ENCODE measurements around the gene SMARCB1.

SMARCB1 gene

DNA sequence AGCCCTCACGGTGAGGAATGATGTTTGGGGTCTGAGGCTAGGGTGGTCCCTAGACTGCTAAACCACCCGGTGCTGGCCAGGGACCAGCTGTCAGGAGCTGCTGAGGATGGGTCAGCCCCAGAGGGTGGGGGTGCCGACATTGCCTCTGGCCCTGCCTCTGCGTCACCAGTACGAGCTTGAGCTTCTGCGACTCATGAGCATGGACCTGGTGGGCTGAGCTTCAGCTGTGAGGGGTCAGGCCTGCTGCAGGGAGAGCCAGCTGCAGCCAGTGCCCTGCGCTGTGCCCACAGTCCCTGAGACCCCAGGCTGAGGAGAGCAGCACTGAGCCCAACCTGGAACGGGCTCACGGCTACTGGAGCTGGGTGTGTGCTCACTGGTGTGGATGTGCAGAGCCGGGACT, 45.0 kb downstream of the SMARCB1 start:
- no peak for DNase-seq (ENCODE audit: low read depth)

DNA sequence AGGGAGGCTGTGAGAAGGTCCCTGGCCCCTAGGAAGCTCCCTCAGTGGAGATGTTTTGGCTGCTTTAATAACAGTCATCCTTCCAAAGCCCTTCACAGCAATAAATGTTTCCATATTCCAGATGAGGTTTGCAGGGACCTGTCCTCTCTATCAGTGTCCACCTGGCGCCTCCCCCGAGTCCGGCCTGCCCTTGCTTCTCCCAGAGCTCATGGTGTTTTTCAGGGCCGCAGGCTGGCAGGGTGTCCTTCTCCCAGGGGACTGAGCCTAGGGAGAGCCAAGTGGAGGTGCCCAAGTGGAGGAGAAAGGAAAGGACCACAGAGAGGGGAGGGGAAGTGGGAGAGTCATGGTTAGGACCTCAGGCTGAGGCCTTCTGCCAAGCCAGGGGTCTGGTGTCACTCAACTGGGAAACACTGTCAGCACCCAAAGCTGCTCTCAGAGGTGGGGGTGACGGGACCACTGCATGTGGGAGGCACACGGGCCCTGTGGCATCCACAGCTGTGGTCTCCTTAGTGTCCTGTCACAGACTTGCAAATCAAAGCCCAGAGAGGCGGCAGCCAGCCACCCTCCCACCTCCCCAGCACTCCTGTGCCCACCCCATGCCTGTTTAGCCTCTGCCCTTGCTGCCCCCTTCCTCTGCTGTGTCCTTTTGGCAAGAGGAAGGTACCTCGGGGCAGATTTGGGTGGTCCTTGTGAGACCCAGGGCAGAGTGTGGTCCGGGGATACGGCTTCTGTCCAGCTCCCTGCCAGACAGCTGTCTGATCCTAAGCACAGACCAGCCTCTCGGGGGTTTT, 45.7 kb downstream of the SMARCB1 start:
- DNase-seq (ENCODE audit: low read depth), result no peak

DNA sequence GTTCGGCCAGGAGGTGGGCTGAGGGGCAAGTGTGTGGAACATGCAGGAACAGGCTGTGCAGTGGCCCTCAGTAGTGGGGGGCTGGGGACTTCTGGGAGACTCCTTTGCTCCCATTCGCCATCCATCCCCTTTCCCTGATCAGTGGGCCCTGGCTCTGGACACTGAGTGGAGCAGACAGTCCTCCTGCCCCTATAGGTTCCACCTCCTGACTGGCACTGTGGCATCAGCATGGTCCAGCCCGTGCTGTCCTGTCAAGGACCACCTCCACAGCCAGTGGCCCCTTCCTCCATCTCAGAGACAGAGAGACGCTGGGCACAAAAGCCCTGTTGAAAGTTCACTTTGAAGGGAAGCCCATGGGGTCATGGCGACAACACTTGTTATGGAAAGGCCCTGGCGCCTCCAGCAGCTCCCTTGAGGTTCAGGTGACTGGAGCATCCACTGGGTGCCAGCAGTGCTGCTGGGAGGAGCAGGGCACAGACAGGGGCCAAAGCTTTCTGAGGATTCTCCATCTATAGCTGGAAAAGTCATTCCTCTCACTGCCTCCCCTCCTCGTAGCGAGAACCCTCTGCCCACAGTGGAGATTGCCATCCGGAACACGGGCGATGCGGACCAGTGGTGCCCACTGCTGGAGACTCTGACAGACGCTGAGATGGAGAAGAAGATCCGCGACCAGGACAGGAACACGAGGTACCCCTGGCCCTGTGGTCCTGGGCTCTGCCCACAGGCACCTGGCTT, 46.4 kb downstream of the SMARCB1 start:
- no peak for DNase-seq (ENCODE audit: low read depth)

DNA sequence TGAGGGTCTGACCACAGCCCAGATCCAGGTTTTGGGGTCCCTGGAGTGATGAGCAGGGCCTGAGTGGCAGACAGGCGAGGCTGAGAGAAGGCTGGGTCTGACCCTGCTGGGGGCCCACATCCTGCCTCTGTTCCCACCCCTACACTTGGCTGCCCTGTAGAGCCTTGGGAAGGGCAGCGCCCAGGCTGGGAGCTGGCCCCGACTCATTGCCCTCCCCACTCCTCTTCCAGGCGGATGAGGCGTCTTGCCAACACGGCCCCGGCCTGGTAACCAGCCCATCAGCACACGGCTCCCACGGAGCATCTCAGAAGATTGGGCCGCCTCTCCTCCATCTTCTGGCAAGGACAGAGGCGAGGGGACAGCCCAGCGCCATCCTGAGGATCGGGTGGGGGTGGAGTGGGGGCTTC, 47.1 kb downstream of the SMARCB1 start:
- no peak for DNase-seq (ENCODE audit: low read depth)

DNA sequence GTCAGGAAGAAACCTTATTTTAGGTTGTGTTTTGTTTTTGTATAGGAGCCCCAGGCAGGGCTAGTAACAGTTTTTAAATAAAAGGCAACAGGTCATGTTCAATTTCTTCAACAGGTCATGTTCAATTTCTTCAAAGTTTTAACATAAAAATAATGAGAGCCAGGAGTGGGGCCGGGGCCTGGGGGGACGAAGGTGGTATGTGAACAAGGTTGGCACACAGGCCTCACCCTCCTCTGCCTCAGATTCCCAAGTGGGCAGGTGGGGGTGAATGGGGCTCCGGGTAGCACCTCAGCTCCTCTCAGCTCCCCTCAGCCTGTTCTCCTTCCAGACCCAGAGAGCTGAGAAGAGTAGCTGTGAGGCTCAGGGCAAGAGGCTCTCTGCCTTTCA, 47.6 kb downstream of the SMARCB1 start:
- DNase-seq (ENCODE audit: low read depth), result no peak

DNA sequence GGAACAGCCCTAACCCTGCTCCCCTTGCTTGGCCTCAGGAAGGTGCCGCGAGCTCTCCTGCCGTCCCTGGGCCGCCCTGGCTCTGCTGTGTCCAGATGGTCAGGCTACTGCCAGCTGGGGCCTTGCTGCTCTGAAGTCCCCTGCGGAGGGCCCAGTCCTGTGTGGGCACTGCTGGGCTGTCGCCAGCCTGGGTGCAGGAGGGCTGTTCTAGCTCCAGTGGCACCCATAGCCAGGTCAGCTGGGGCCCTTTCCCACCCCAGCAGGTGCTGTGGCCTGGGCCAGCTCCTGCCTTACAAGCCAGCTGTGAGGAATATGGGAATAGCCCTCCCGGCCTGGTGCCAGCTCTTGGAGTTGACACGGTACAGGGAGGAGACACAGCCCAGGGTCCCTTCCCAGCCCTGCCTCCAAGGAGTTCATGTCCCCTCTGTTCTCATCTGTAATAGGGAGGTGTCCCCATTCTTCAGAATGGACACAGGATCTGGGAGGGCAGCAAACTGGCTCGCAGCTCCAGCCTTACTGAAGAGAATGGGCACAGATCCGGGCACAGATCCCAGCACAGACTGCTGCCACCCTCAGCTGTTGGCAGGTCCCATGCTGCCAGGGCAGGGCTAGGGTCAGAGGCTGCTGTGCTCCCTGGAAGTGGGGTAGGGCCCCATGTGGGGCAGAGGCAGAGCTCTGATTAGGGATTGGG, 48.2 kb downstream of the SMARCB1 start:
- no peak for DNase-seq (ENCODE audit: low read depth)

DNA sequence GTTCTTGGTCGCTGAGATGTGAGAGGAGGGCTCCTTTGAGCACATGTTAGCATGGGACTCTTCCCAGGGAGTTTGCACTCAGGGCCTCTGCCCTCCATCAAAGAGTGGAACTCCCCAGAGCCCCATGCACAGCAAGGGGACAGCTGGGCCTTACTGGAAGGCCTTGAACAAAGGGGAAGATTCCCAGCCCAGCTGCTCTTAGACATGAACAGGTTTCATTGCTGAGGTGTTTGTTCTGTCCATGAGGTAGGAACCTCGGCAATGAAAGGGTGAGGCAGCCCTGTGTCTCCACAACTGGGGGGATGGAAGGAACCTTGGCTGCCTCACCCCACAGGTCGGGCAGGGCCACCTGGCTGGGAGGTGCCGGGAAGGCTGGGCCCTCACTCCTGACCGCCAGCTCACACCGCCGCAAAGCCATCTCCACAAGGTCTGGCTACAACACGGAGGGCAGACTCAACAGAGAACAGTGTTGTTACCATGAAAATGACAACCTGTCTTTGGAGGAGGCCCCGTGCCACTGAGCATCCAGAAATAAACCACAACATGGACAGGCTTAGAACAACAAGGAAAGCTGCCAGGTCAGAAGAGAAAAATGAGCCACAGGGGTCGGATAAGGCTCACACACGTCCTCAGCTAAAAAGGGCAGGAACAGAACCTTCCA, 48.8 kb downstream of the SMARCB1 start:
- no peak for DNase-seq (ENCODE audit: low read depth)

DNA sequence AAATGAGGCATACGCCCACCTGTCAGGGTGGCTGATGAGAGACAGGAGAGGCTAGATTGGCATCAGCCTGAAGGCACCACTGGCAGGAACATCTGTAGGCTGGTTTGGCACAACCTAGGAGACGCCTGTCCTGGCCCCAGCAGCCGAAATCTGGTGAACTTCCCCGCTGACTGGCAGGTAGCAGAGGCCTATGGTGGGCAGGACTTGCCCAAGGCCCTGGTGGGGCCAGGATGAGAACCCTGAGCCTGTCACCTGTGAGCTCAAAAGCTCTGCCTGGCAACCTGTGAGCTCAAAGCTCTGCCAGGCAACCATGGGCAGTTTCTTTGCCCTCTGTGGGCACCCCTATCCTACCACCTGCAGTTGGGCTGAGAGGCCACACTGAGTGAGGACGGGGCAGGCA, 49.5 kb downstream of the SMARCB1 start:
- DNase-seq (ENCODE audit: low read depth), result no peak

DNA sequence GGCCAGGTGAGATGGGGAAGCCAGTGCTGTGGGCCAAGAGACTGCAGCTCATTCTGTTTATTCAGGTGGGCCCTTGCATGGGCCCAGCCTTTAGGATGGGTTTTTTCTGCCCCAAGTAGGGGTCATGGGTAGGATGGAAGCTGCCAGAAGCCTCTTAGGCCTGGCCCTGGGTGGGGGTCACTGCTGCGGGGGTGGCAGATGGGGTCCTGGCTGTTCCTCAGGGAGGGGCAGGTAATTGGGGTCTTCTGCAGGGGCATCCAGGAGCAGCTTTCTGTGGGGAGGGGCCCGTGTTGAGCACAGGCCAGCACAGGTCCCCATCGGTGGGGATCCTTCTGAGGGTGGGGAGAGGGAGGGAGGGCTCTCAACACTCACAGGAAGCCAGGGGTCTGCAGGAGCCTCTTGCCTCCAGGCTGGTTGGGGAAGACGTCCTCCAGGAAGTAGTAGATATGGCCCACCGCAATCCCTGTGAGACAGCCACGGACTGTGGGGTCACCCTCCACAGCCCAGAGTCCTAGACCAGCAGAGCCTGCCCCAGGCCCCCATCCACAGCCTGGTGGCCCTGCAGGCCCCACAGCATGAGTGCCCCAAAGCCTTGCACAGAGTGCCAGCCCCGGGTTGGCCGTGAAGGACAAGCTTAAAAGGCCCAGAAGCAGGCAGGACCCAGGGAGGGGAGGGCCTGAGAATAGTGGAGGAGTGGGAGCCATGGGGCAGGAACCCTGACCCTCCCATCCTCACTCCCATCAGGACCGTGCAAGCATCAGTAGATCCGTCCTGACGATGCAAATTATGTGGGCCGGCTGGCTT, 50.1 kb downstream of the SMARCB1 start:
- DNase-seq (ENCODE audit: low read depth), result no peak

DNA sequence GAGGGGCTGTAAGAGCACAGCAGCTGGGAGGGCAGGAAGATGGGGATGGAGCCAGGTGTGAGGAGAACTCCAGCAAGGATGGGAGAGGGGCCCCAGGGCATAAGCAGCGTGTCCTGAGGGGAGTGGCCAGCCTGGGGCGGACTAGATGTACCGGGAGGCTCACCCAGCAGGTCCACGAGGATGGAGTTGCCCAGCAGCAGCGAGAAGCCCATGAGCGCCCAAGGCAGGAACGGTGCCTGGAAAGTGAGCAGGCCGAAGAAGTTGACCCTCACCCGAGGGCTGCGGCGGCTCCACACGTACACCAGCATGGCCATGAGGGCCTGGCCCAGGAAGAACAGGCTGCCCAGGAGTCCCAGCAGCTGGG, 50.7 kb downstream of the SMARCB1 start:
- DNase-seq (ENCODE audit: low read depth), result no peak

DNA sequence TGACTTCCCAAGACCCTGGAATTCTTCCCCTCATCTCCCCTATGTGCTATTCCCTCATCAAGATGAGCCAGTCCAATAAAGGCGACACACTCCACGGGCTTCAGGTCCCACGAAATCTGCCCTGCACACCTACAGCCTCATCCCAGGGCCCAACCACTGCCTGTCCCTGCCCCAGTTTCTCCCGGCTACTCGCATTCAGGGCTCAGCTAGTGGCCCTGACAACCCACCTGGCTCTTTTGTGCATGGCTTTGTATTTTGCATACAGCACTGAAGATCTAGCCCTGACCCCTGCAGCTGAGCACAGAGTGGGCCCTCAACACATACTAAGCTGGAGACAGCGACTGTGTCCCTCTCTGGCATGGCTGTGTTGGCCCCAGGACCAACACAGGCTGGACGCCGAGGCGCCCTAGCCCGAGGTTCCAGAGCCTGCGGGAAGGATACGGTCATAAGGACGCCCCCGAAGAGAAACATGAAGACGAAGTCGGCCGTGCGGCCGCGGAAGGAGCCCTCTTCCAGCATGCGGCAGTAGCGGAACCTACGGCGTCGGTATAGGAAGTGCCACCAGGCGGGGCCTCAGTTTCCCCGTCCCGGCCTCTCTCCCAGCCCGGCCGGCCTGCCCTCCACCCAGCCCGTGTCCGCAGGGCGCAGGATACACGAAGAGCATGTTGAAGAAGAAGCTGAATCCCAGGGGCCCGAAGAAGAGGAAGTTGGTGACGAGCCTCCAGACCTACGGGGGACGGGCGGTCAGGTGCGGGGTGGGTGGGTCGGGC, 51.3 kb downstream of the SMARCB1 start:
- DNase-seq (ENCODE audit: low read depth), result no peak

DNA sequence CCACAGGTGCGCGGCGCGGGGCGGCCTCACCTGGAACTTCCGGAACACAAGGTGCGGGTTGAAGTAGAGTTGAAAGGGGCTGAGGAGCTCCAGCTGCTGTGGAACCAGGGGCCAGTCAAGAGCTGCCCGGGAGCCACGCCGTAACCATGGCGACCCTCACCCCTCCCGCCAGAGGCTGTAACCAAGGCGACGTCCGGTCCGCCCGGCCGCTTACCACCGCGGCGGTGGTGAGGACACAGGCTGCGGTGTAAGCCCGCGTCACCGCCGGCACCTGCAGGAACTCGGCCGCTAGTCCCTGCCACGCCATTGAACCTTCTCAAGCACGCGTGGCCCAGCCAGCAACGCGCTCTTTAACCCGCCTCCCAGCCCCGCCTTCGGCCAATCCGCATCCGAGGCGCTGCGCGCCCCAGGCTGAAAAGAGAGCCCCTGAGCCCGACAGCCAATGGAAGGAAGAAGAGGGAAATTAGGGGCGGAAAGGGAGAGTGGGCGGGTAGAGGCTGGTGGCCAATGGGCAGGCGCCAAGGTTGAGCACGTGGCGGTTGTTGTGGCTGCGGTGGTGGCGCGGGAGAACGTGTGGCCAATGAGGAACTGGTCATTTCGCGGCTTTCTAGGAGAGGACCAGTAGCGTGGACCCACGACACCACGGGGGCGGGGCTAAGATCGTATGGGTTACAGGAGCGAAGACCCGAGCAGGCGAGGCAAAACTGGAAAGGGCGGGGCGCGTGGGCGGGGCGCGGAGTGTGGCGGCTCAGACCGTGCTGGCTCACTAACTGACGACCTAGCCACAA, 52.1 kb downstream of the SMARCB1 start, which contains the start of gene DERL3:
Gene DERL3, minus strand, starts transcription at position 326 of the 788 bp plus-strand sequence. Its CDS starts 19 bp downstream, at position 307.
- DNase-seq (ENCODE audit: low read depth), result peak; percentile 92

DNA sequence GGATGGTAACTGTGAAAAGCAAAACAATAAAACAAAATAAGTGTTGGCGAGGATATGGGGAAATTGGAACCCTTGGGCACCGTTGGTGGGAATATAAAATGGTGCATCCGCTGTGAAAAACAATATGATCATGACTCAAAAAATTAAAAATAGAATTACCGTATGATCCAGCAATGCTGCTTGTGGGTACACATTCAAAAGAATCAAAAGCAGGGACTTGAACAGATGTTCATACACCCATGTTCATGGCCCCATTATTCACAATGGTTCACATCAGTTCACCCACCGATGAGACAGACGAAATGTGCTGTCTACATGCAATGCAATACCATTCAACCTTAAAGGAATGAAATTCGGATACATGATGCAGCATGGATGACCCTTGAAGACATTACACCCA, 53.3 kb downstream of the SMARCB1 start:
- no peak for DNase-seq (ENCODE audit: low read depth)

DNA sequence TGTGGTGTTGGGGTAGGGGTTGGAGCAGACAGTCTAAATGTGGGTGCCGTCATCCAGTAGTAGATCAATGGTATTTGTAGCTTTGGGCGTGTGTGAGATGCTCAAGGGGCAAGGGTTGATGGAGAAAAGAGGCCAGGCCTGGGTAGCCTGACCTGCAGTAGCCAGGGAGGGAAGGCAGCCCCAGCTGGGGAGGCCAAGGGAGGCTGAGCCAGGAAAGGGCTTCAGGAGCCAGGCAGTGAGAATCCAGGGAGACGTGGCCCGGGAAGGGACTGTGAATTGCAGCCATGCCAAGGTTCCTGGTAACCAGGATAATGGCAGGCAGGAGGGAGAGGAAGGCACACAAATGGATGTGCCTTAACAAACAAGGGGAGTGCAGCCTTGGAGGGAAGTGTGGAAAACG, 54.5 kb downstream of the SMARCB1 start:
- DNase-seq (ENCODE audit: low read depth), result no peak

DNA sequence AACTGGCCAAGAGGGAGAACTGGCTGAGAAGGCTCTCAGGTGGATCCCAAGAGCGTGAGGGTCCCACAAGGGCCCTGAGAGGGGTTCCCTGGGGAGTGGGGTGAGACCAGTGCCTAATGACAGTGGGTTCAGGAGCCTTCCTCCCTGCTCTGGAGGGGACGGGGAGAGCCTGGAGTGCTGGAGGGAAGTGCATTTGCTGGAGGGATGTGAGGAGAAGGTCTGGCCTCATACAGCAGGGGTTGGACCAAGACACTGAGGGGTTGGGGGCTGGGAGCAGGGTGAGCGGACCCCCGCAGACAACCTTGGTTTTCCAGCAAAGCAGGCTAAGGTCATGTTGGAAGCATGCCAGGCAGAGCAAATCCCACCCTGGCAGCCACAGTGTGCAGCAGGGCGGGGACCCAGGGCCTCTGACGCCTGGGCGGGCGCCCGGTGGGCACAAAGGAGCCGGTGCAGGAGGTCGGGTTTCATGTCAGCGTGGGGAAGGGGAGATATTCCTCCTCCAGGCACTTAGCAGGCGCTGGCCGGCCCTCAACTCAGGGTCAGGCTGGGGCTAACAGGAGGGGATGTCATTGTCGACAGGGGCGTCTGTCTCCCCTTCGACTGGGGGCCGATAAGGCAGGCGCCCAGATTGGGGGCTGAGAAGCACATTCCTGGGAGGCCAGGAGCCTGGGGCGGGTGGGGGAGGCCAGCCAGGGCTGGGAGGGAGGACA, 55.1 kb downstream of the SMARCB1 start:
- no peak for DNase-seq (ENCODE audit: low read depth)

DNA sequence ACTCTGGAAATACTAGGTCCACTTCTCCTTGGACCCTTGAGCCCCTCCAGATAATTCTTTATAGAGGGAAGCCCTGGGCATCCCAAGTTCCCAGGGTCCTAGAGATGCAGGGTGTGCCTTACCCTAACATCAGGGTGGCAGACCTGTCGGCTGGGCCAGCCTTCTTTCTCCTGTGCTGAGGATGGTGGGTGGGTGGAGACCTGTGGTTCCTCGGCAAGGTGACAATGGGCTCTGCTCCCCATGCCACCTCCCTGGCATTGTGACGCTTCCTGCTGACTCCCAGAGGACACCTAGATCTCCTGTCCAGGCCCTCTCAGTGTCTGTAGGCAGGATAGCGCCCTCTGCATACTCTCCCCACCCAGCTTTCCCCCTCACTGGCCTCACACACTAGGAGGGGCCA, 55.8 kb downstream of the SMARCB1 start:
- no peak for DNase-seq (ENCODE audit: low read depth)

DNA sequence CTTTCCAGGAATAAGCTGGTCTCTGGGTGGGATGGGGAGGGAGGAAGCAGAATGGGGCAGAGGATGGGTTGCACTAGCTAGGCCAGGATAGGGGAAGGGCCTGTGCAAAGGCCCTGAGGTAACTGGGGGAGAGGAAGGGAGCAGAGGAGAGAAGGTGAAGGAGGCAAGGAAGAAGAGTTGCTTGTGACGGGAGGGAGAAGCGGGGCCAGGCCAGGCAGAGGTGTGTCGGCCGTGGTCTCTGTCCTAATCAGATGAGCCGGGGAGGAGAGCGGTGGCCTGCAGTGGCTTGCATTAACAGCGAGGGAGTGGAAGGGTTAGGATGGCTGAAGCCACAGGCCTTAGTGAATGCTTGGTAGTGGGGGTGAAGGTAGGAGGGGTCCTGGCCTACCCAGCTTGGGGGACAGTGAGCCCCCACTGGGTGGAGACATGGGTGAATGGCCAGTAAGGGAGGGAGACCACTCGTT, 58.0 kb downstream of the SMARCB1 start:
- DNase-seq (ENCODE audit: low read depth), result no peak

DNA sequence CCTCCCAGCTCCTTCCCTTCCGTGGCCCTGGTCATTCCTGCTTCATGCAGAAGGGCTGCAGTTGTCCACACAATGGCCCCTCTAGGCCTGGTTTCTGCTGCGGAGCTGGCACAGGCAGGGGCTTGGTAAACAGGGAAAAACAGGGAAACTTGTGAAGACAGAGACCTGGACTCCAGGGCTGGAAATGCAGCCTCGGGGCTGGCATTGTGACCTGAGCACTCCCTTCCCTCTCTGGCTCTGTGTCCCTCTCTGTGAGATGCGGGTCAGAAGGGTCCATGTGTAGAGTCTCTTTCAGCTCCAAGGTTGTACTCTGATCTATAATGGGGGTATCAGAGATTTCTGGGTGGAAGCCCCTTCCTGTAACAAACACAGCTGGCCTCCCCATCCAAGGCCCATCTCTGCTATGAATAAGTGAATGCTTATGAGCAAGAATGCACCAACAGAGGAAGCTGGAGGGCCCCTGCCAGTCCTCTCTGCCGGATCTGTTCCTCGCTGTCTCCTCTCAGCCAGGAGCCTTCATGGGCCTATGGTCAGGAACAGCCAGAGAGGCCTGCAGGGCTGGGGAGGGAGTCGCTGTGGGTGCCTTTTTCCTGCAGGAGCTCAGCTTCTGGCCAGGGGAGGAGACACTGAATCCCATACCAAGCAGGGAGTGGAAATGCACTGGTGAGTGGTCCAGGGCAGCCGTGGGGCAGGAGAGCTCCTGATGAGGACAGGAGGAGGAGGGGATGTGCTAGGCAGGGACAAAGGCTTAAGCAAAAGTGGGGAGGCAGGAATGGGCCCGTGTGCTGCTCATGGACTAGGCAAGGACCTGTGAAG, 58.7 kb downstream of the SMARCB1 start:
- no peak for DNase-seq (ENCODE audit: low read depth)

Measured in activated T-cell treated with anti-CD3 and anti-CD28 coated beads for 48 hours (primary cell).